Stimulated activated CD4-positive, alpha-beta T cell treated with anti-CD3 and anti-CD28 coated beads, Interleukin-12 subunit alpha, Interleukin-12 subunit beta, amount 100 ng/mL, for 4 hours (primary cell): ENCODE measurements around the gene SCAP.

Experiments
- DNase-seq: peaks from one replicate; pipeline ENCODE4 v3.0.0-alpha.2; 2020

Gene SCAP

GRCh38 chr3:47429476-47430270, 46.1 kb downstream of the SCAP start:
- DNase-seq: no peak

GRCh38 chr3:47428662-47429061, 47.1 kb downstream of the SCAP start:
- DNase-seq: no peak

GRCh38 chr3:47427866-47428265, 47.9 kb downstream of the SCAP start:
- DNase-seq: no peak

- no peak for DNase-seq
Measured at GRCh38 chr3:47425959-47426358, 49.8 kb downstream of the SCAP start.

GRCh38 chr3:47425383-47425778, 50.4 kb downstream of the SCAP start:
- no peak for DNase-seq

GRCh38 chr3:47424434-47425382, 51.0 kb downstream of the SCAP start:
- no peak for DNase-seq

GRCh38 chr3:47423548-47424145, 52.1 kb downstream of the SCAP start:
- DNase-seq: no peak

GRCh38 chr3:47422743-47423142, 53.0 kb downstream of the SCAP start:
- no peak for DNase-seq

- no peak for DNase-seq
Measured at GRCh38 chr3:47421741-47422649, 53.7 kb downstream of the SCAP start.

- peak; percentile 84 for DNase-seq
Measured at GRCh38 chr3:47420511-47421484, 54.9 kb downstream of the SCAP start.

GRCh38 chr3:47420044-47420430, 55.7 kb downstream of the SCAP start:
- no peak for DNase-seq

- DNase-seq: no peak
Measured at GRCh38 chr3:47419083-47420043, 56.4 kb downstream of the SCAP start.

GRCh38 chr3:47418167-47419082, 57.3 kb downstream of the SCAP start:
- no peak for DNase-seq

- no peak for DNase-seq
Measured at GRCh38 chr3:47416041-47416440, 59.7 kb downstream of the SCAP start.

GRCh38 chr3:47414666-47415587, 60.8 kb downstream of the SCAP start:
- DNase-seq: no peak

- no peak for DNase-seq
Measured at GRCh38 chr3:47414161-47414564, 61.6 kb downstream of the SCAP start.

GRCh38 chr3:47413751-47414150, 62.0 kb downstream of the SCAP start:
- DNase-seq: no peak
